Stimulated activated CD4-positive, alpha-beta T cell treated with anti-CD3 and anti-CD28 coated beads, Interleukin-4, amount 100 ng/mL, for 1 hour (primary cell): Measurements from ENCODE around the gene SULF2.

ENCODE experiments used
- DNase-seq: peaks from one replicate; pipeline ENCODE4 v3.0.0-alpha.2; 2020

The SULF2 gene

GRCh38 chr20:47623206-47623605 lies 162.1 kb downstream of the SULF2 start:
- DNase-seq, result no peak

GRCh38 chr20:47622118-47622665 lies 163.1 kb downstream of the SULF2 start:
- no peak for DNase-seq

DNA sequence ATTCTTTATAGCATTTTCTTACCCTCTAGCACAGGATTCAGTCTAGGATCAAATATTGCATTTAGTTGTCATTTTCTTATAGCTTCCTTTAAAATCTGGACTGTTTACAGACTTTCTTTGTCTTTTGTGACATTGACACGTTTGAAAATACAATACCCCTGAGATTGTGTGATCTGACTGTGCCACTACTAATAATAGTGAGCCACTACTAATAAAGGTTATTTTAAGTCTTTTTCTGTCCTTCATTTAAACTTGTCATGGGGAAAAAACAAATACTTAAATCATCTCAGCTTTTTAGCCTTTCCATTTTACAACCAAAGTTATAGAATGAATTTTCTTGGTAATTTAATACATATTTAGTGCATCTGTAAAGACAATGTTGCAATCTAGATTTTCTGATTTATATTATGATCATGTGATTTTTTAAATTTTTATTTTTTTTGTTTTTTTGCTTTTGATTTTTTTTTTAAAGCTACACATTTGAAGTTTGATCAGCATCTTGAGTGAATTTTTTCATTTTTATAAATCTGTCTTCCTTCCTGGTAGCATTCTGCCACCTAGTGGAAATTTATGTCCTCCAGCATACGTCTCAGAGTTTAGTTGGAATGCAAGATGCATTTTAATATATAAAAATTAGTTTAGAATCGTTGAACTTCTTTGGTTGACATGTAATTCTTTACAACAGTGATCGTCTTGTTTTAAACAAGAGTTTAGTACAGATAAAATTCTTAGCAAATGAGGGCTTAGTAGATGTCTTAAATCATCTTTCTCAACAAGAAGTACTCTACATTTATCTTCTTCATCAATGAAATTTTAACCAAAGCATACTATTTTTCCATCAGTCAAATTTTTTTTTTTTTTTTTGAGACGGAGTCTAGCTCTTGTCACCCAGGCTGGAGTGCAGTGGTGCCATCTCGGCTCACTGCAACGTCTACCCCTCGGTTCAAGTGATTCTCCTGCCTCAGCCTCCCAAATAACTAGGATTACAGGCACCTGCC lies 164.2 kb downstream of the SULF2 start:
- no peak for DNase-seq

- no peak for DNase-seq
Observed at GRCh38 chr20:47618479-47618878, 166.8 kb downstream of the SULF2 start.

- DNase-seq, result no peak
Observed at GRCh38 chr20:47614703-47615309, 170.5 kb downstream of the SULF2 start.

- DNase-seq, result no peak
Observed at GRCh38 chr20:47612670-47613069, 172.6 kb downstream of the SULF2 start.

DNA sequence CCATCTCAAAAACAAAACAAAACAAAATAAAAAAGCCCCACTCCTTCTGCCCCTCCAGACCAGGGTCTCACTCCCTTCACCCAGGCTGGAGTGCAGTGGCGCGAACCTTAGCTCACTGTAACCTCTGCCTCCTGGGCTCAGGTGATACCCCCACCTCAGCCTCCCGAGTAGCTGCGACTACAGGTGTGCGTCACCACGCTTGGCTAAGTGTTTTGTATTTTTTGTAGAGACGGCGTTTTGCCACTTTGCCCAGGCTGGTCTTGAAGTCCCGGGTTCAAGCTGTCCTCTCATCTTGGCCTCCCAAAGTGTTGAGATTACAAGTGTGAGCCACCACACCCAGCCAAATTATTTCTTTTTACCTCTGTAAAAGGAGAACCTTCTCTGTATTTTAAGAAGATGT lies 173.5 kb downstream of the SULF2 start:
- no peak for DNase-seq

DNA sequence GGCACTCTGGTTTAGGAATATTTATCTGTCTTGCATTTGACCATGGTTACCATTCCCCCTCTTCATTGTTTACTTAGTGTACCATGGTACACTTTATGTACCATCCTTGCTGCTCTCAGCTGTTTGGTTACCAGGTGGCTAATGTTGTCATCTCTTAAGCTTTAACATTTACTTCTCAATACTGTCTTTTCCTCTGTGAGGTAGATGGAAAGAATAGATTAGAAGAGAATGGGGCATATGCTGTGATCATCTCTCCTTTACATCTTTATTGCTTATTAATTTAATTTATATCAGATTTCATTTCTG lies 174.4 kb downstream of the SULF2 start:
- DNase-seq, result no peak

GRCh38 chr20:47610247-47610944 lies 174.9 kb downstream of the SULF2 start:
- DNase-seq, result peak; percentile 61

- DNase-seq, result no peak
Observed at GRCh38 chr20:47609001-47609400, 176.3 kb downstream of the SULF2 start.
